ENCODE results near the gene SCN4A.
"Not testable (repeated sequence)": the region's sequence is repeated elsewhere in the genome, so short reads cannot be mapped to it uniquely, and the experiment has no call there.

Gene SCN4A

GRCh38 chr17:63972796-63973195 is at the start of gene SCN4A:
SCN4A (minus strand) TSS chr17:63972918; CDS start chr17:63972841, 77 bp downstream.
- no peak for DNase-seq

- DNase-seq = peak; percentile 89
Observed at GRCh38 chr17:64020056-64020766, 47.5 kb upstream of the SCN4A start, which contains the start of gene ICAM2. ICAM2 (minus strand) TSS chr17:64020633; CDS start chr17:64006691, 13,942 bp downstream.

GRCh38 chr17:64019551-64019961 is 46.8 kb upstream of the SCN4A start:
- DNase-seq = not testable (repeated sequence)

GRCh38 chr17:64017381-64017980 is 44.8 kb upstream of the SCN4A start:
- no peak for DNase-seq

GRCh38 chr17:64016974-64017373 is 44.3 kb upstream of the SCN4A start:
- no peak for DNase-seq

GRCh38 chr17:64016231-64016784 is 43.6 kb upstream of the SCN4A start:
- DNase-seq = no peak

- no peak for DNase-seq
Observed at GRCh38 chr17:64015447-64015846, 42.7 kb upstream of the SCN4A start.

- DNase-seq = no peak
Observed at GRCh38 chr17:64009571-64010402, 37.1 kb upstream of the SCN4A start.

GRCh38 chr17:64008830-64009229 is 36.1 kb upstream of the SCN4A start:
- no peak for DNase-seq

GRCh38 chr17:64008346-64008745 is 35.6 kb upstream of the SCN4A start:
- DNase-seq = no peak

GRCh38 chr17:64007838-64008282 is 35.1 kb upstream of the SCN4A start:
- DNase-seq = no peak

- not testable (repeated sequence) for DNase-seq
Observed at GRCh38 chr17:64007089-64007837, 34.5 kb upstream of the SCN4A start.

GRCh38 chr17:64006361-64007088 is 33.8 kb upstream of the SCN4A start:
- no peak for DNase-seq

GRCh38 chr17:64005734-64006167 is 33.0 kb upstream of the SCN4A start:
- no peak for DNase-seq

GRCh38 chr17:64004903-64005733 is 32.4 kb upstream of the SCN4A start:
- DNase-seq = no peak

GRCh38 chr17:64004218-64004770 is 31.6 kb upstream of the SCN4A start:
- DNase-seq = no peak

- no peak for DNase-seq
Observed at GRCh38 chr17:64003526-64004121, 30.9 kb upstream of the SCN4A start.

- no peak for DNase-seq
Observed at GRCh38 chr17:64002658-64003525, 30.2 kb upstream of the SCN4A start.

Measured in stimulated activated CD4-positive, alpha-beta T cell treated with anti-CD3 and anti-CD28 coated beads, Interleukin-15, amount 100 ng/mL, for 24 hours (primary cell).